Ishikawa (cell line): ENCODE data around the gene GDF15.

Source experiments
- CEBPB ChIP-seq: IDR thresholded peaks from 2 replicates; pipeline ENCODE4 v1.6.1; 2012
- CREB1 ChIP-seq: IDR thresholded peaks from 2 replicates; pipeline ENCODE4 v1.6.1; 2012; ENCODE audit warnings: low read depth
- EGR1 ChIP-seq: IDR thresholded peaks from 2 replicates; pipeline ENCODE4 v1.6.1; 2012
- EP300 ChIP-seq: IDR thresholded peaks from 2 replicates; pipeline ENCODE4 v1.6.1; 2012; ENCODE audit warnings: borderline replicate concordance
- FOXM1 ChIP-seq: IDR thresholded peaks from 2 replicates; pipeline ENCODE4 v1.6.1; 2012; ENCODE audit warnings: low read depth, borderline replicate concordance
- NFIC ChIP-seq: IDR thresholded peaks from 2 replicates; pipeline ENCODE4 v1.6.1; 2012
- RAD21 ChIP-seq: IDR thresholded peaks from 2 replicates; pipeline ENCODE4 v1.6.1; 2012; ENCODE audit warnings: low read depth
- TAF1 ChIP-seq: IDR thresholded peaks from 2 replicates; pipeline ENCODE4 v1.6.1; 2012; ENCODE audit warnings: low read depth, mild to moderate bottlenecking
- TCF12 ChIP-seq: IDR thresholded peaks from 2 replicates; pipeline ENCODE4 v1.6.1; 2012; ENCODE audit warnings: low read depth
- TEAD4 ChIP-seq: IDR thresholded peaks from 2 replicates; pipeline ENCODE4 v1.6.1; 2012
- YY1 ChIP-seq: IDR thresholded peaks from 2 replicates; pipeline ENCODE4 v1.6.1; 2012; ENCODE audit warnings: low read depth
- TF ChIP-seq, protein P1 (sequence below): IDR thresholded peaks from 2 replicates; pipeline ENCODE4 v1.6.1; 2012; ENCODE audit warnings: low read depth, mild to moderate bottlenecking
- TF ChIP-seq, protein P2 (sequence below): IDR thresholded peaks from 2 replicates; pipeline ENCODE4 v1.6.1; 2012

- TF ChIP-seq TAF1 (no peak), TCF12 (no peak), NFIC (no peak), EP300 (no peak), EGR1 (no peak), CEBPB (no peak), TEAD4 (no peak), RAD21 (no peak), YY1 (no peak), FOXM1 (no peak), CREB1 (no peak)
- TF ChIP-seq, protein P1, sequence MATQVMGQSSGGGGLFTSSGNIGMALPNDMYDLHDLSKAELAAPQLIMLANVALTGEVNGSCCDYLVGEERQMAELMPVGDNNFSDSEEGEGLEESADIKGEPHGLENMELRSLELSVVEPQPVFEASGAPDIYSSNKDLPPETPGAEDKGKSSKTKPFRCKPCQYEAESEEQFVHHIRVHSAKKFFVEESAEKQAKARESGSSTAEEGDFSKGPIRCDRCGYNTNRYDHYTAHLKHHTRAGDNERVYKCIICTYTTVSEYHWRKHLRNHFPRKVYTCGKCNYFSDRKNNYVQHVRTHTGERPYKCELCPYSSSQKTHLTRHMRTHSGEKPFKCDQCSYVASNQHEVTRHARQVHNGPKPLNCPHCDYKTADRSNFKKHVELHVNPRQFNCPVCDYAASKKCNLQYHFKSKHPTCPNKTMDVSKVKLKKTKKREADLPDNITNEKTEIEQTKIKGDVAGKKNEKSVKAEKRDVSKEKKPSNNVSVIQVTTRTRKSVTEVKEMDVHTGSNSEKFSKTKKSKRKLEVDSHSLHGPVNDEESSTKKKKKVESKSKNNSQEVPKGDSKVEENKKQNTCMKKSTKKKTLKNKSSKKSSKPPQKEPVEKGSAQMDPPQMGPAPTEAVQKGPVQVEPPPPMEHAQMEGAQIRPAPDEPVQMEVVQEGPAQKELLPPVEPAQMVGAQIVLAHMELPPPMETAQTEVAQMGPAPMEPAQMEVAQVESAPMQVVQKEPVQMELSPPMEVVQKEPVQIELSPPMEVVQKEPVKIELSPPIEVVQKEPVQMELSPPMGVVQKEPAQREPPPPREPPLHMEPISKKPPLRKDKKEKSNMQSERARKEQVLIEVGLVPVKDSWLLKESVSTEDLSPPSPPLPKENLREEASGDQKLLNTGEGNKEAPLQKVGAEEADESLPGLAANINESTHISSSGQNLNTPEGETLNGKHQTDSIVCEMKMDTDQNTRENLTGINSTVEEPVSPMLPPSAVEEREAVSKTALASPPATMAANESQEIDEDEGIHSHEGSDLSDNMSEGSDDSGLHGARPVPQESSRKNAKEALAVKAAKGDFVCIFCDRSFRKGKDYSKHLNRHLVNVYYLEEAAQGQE: no peak
- TF ChIP-seq, protein P2, sequence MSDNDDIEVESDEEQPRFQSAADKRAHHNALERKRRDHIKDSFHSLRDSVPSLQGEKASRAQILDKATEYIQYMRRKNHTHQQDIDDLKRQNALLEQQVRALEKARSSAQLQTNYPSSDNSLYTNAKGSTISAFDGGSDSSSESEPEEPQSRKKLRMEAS: no peak
Observed at GRCh38 chr19:18363787-18364186, 22.2 kb upstream of the GDF15 start.
